ENCODE data around the gene DCHS1.

DNA sequence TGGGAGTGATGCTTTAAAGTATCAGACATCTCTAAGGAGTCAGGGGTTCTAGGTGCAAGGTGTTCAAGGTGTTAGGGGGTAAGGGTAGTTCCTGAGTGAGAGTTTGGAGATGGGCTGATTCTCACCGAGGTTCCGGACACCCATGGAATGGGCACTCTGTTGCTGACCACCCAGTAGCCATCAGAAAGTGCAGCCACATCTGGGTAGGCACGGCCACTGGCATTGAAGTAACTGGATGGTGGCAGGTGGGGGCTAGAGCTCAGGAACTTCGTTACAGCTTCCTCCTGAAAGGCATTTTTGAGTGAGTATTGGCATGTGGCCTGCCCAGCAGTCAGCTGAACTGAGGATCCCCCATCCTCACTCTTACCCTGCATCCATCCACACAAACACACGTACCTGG, 40.6 kb downstream of the DCHS1 start:
- TF ChIP-seq POLR2A (IDR thresholded peaks at IDR 0.05), result no peak
- TF ChIP-seq, protein P1, sequence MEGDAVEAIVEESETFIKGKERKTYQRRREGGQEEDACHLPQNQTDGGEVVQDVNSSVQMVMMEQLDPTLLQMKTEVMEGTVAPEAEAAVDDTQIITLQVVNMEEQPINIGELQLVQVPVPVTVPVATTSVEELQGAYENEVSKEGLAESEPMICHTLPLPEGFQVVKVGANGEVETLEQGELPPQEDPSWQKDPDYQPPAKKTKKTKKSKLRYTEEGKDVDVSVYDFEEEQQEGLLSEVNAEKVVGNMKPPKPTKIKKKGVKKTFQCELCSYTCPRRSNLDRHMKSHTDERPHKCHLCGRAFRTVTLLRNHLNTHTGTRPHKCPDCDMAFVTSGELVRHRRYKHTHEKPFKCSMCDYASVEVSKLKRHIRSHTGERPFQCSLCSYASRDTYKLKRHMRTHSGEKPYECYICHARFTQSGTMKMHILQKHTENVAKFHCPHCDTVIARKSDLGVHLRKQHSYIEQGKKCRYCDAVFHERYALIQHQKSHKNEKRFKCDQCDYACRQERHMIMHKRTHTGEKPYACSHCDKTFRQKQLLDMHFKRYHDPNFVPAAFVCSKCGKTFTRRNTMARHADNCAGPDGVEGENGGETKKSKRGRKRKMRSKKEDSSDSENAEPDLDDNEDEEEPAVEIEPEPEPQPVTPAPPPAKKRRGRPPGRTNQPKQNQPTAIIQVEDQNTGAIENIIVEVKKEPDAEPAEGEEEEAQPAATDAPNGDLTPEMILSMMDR (IDR thresholded peaks at IDR 0.05 in 8 of 11, conservative IDR thresholded peaks at IDR 0.05 in 3 of 11), result no peak

Measured in spleen (tissue), 7 donors.